ENCODE data around the gene LARP1B.
"Not testable (repeated sequence)": the region's sequence is repeated elsewhere in the genome, so short reads cannot be mapped to it uniquely, and the experiment has no call there.

Gene LARP1B

GRCh38 chr4:128060699-128061565 lies at the start of gene LARP1B:
TSS of gene LARP1B (plus strand) at chr4:128061312. CDS start at chr4:128074952, 13,640 bp downstream.
- peak; percentile 97 for DNase-seq

- DNase-seq = no peak
These were observed 35.8 kb upstream of the LARP1B start for GRCh38 chr4:128025319-128025718.

- DNase-seq = no peak
These were observed 31.2 kb upstream of the LARP1B start for GRCh38 chr4:128029907-128030306.

GRCh38 chr4:128031756-128032384 lies 29.2 kb upstream of the LARP1B start:
- DNase-seq = no peak

GRCh38 chr4:128039568-128039967 lies 21.5 kb upstream of the LARP1B start:
- no peak for DNase-seq

GRCh38 chr4:128047019-128047418 lies 14.1 kb upstream of the LARP1B start:
- peak; percentile 34 for DNase-seq

- peak; percentile 49 for DNase-seq
These were observed 13.6 kb upstream of the LARP1B start for GRCh38 chr4:128047514-128047913.

GRCh38 chr4:128051229-128051628 lies 9.9 kb upstream of the LARP1B start:
- DNase-seq = peak; percentile 50

- DNase-seq = not testable (repeated sequence)
These were observed 6.2 kb upstream of the LARP1B start for GRCh38 chr4:128054907-128055306.

- not testable (repeated sequence) for DNase-seq
These were observed 5.5 kb upstream of the LARP1B start for GRCh38 chr4:128055441-128056206.

- no peak for DNase-seq
These were observed 4.7 kb upstream of the LARP1B start for GRCh38 chr4:128056396-128056795.

GRCh38 chr4:128060121-128060698 lies 902 bp upstream of the LARP1B start:
- DNase-seq = no peak

- peak; percentile 88 for DNase-seq
These were observed 739 bp downstream of the LARP1B start for GRCh38 chr4:128061566-128062536.

- not testable (repeated sequence) for DNase-seq
These were observed 5.3 kb downstream of the LARP1B start for GRCh38 chr4:128066453-128066820.

- no peak for DNase-seq
These were observed 7.8 kb downstream of the LARP1B start for GRCh38 chr4:128068918-128069317.

GRCh38 chr4:128076464-128076863 lies 15.4 kb downstream of the LARP1B start:
- DNase-seq = no peak

- DNase-seq = not testable (repeated sequence)
These were observed 34.2 kb downstream of the LARP1B start for GRCh38 chr4:128095293-128095692.

GRCh38 chr4:128107766-128108165 lies 46.7 kb downstream of the LARP1B start:
- DNase-seq = no peak

- no peak for DNase-seq
These were observed 61.9 kb downstream of the LARP1B start for GRCh38 chr4:128123036-128123435.

GRCh38 chr4:128130621-128131020 lies 69.5 kb downstream of the LARP1B start:
- no peak for DNase-seq

- no peak for DNase-seq
These were observed 73.8 kb downstream of the LARP1B start for GRCh38 chr4:128134925-128135324.

GRCh38 chr4:128135391-128135790 lies 74.3 kb downstream of the LARP1B start:
- DNase-seq = no peak

Data from activated effector memory CD4-positive, alpha-beta T cell treated with anti-CD3 and anti-CD28 coated beads, Interleukin-2, amount 50 U/mL, for 16 hours (primary cell).